T-helper 1 cell treated with Interleukin-12 subunit alpha and Interleukin-12 subunit beta and Interleukin-4 antibody, amounts not matched to agents 30 μg/mL and 1 μg/mL, for 36 hours (primary cell): ENCODE data around the gene GABPB1.
"Not testable (repeated sequence)": the region's sequence is repeated elsewhere in the genome, so short reads cannot be mapped to it uniquely, and the experiment has no call there.

Experiments used
- H3K27ac Mint-ChIP-seq: one replicate; pipeline ENCODE4 v1.8.0; 2021; ENCODE audit warnings: mild to moderate bottlenecking, mixed read lengths
- H3K27me3 Mint-ChIP-seq: one replicate; pipeline ENCODE4 v1.8.0; 2021; ENCODE audit warnings: low read depth, mixed read lengths
- H3K36me3 Mint-ChIP-seq: one replicate; pipeline ENCODE4 v1.8.0; 2021; ENCODE audit warnings: low read depth, mixed read lengths
- H3K4me1 Mint-ChIP-seq: one replicate; pipeline ENCODE4 v1.8.0; 2021; ENCODE audit warnings: low read depth, mixed read lengths
- H3K4me3 Mint-ChIP-seq: one replicate; pipeline ENCODE4 v1.8.0; 2021; ENCODE audit warnings: mild to moderate bottlenecking, moderate library complexity, mixed read lengths
- H3K9me3 Mint-ChIP-seq: one replicate; pipeline ENCODE4 v1.8.0; 2021; ENCODE audit warnings: mixed read lengths

Gene GABPB1

GRCh38 chr15:50354838-50355618, at the start of gene GABPB1:
Gene GABPB1 (minus strand): TSS chr15:50355198. CDS start chr15:50309798, 45,400 bp downstream.
- Mint-ChIP-seq H3K9me3 (no peaks in the 10 kb centered on the region), H3K27ac (peak within 1 kb of the TSS; percentile 99), H3K36me3 (peaks cover 43% of the 10 kb centered on the region), H3K4me3 (peak within 1 kb of the TSS; percentile 90), H3K4me1 (peaks cover 41% of the 10 kb centered on the region), H3K27me3 (no peaks in the 10 kb centered on the region)

- not testable (repeated sequence) for H3K4me3 Mint-ChIP-seq, H3K4me1 Mint-ChIP-seq, H3K36me3 Mint-ChIP-seq, H3K27ac Mint-ChIP-seq, H3K27me3 Mint-ChIP-seq, H3K9me3 Mint-ChIP-seq
Measured at GRCh38 chr15:50391561-50391960, 36.6 kb upstream of the GABPB1 start.

GRCh38 chr15:50390554-50391264, 35.7 kb upstream of the GABPB1 start:
- Mint-ChIP-seq H3K4me1 (peaks cover 6% of the 10 kb centered on the region), H3K36me3 (no peaks in the 10 kb centered on the region), H3K9me3 (no peaks in the 10 kb centered on the region), H3K4me3 (no peak overlapping the region), H3K27ac (peak overlapping the region; percentile 41), H3K27me3 (no peaks in the 10 kb centered on the region)

GRCh38 chr15:50382408-50382807, 27.4 kb upstream of the GABPB1 start:
- not testable (repeated sequence) for H3K27ac Mint-ChIP-seq, H3K27me3 Mint-ChIP-seq

GRCh38 chr15:50381438-50381837, 26.4 kb upstream of the GABPB1 start:
- Mint-ChIP-seq H3K4me3 (no peak overlapping the region), H3K9me3 (no peaks in the 10 kb centered on the region), H3K27ac (no peak overlapping the region), H3K27me3 (no peaks in the 10 kb centered on the region), H3K4me1 (peaks cover 14% of the 10 kb centered on the region), H3K36me3 (no peaks in the 10 kb centered on the region)

More at GRCh38 chr15:50382408-50382807, 27.4 kb upstream of the GABPB1 start:
- H3K36me3 Mint-ChIP-seq, H3K4me3 Mint-ChIP-seq, H3K9me3 Mint-ChIP-seq: not testable (repeated sequence)
- H3K4me1 Mint-ChIP-seq: peaks cover 11% of the 10 kb centered on the region

GRCh38 chr15:50380089-50380488, 25.1 kb upstream of the GABPB1 start:
- Mint-ChIP-seq H3K4me3 (no peak overlapping the region), H3K27me3 (no peaks in the 10 kb centered on the region), H3K27ac (no peak overlapping the region), H3K36me3 (no peaks in the 10 kb centered on the region), H3K9me3 (no peaks in the 10 kb centered on the region), H3K4me1 (peaks cover 14% of the 10 kb centered on the region)

- H3K36me3 Mint-ChIP-seq, H3K4me3 Mint-ChIP-seq, H3K27ac Mint-ChIP-seq, H3K9me3 Mint-ChIP-seq, H3K27me3 Mint-ChIP-seq: not testable (repeated sequence)
- peaks cover 14% of the 10 kb centered on the region for H3K4me1 Mint-ChIP-seq
Measured at GRCh38 chr15:50379413-50379812, 24.4 kb upstream of the GABPB1 start.

GRCh38 chr15:50378776-50379175, 23.8 kb upstream of the GABPB1 start:
- peak overlapping the region; percentile 10 for H3K27ac Mint-ChIP-seq
- H3K27me3 Mint-ChIP-seq: no peaks in the 10 kb centered on the region
- H3K4me3 Mint-ChIP-seq: no peak overlapping the region
- H3K4me1 Mint-ChIP-seq: peaks cover 14% of the 10 kb centered on the region
- no peaks in the 10 kb centered on the region for H3K9me3 Mint-ChIP-seq
- H3K36me3 Mint-ChIP-seq: no peaks in the 10 kb centered on the region

GRCh38 chr15:50377867-50378751, 23.1 kb upstream of the GABPB1 start:
- Mint-ChIP-seq H3K36me3 (no peaks in the 10 kb centered on the region), H3K9me3 (no peaks in the 10 kb centered on the region), H3K4me1 (peaks cover 14% of the 10 kb centered on the region), H3K27ac (peak overlapping the region; percentile 77), H3K4me3 (peak overlapping the region; percentile 26), H3K27me3 (no peaks in the 10 kb centered on the region)

- H3K27me3 Mint-ChIP-seq, H3K27ac Mint-ChIP-seq, H3K4me3 Mint-ChIP-seq, H3K4me1 Mint-ChIP-seq, H3K36me3 Mint-ChIP-seq, H3K9me3 Mint-ChIP-seq: not testable (repeated sequence)
Measured at GRCh38 chr15:50369564-50369963, 14.6 kb upstream of the GABPB1 start.

GRCh38 chr15:50365971-50366370, 11.0 kb upstream of the GABPB1 start:
- Mint-ChIP-seq H3K36me3 (peaks cover 16% of the 10 kb centered on the region), H3K4me3 (no peak overlapping the region), H3K27ac (no peak overlapping the region), H3K4me1 (peaks cover 11% of the 10 kb centered on the region), H3K27me3 (no peaks in the 10 kb centered on the region), H3K9me3 (no peaks in the 10 kb centered on the region)

GRCh38 chr15:50365570-50365969, 10.6 kb upstream of the GABPB1 start:
- Mint-ChIP-seq H3K36me3 (peaks cover 20% of the 10 kb centered on the region), H3K4me3 (no peak overlapping the region)

GRCh38 chr15:50363612-50364011, 8.6 kb upstream of the GABPB1 start:
- Mint-ChIP-seq H3K4me3 (no peak overlapping the region), H3K27me3 (no peaks in the 10 kb centered on the region), H3K9me3 (no peaks in the 10 kb centered on the region), H3K27ac (no peak overlapping the region), H3K4me1 (peaks cover 11% of the 10 kb centered on the region), H3K36me3 (peaks cover 28% of the 10 kb centered on the region)

More at GRCh38 chr15:50365570-50365969, 10.6 kb upstream of the GABPB1 start:
- H3K27me3 Mint-ChIP-seq: no peaks in the 10 kb centered on the region
- H3K27ac Mint-ChIP-seq: no peak overlapping the region
- peaks cover 11% of the 10 kb centered on the region for H3K4me1 Mint-ChIP-seq
- no peaks in the 10 kb centered on the region for H3K9me3 Mint-ChIP-seq

- Mint-ChIP-seq H3K36me3 (peaks cover 35% of the 10 kb centered on the region), H3K4me1 (peaks cover 19% of the 10 kb centered on the region), H3K27me3 (no peaks in the 10 kb centered on the region), H3K4me3 (no peak overlapping the region), H3K27ac (no peak overlapping the region), H3K9me3 (no peaks in the 10 kb centered on the region)
Measured at GRCh38 chr15:50361756-50362155, 6.8 kb upstream of the GABPB1 start.
